Small intestine (tissue), 7 donors: ENCODE results near the gene LRPPRC. TPM values are rescaled to one million over a fixed set of nuclear protein-coding genes. Genes with fewer than 3 reads are reported as not detected.

ENCODE experiments used
- DNase-seq, 2 donors: peaks; one replicate each; pipeline versions ENCODE4 v3.0.0 to v3.0.0-alpha.2; 2013
- FAIRE-seq: peaks from 2 replicates; lab custom pipeline; 2012; peaks lifted over from hg19 to GRCh38; lab: Jason Lieb, UNC
- H3K27ac ChIP-seq, 3 donors: one replicate each; pipeline ENCODE4 v1.5.1; 2013; ENCODE audit warnings: low read length in 2 of 3, mild to moderate bottlenecking in 2 of 3, control low read depth in 1 of 3, inconsistent platforms in 1 of 3, low read depth in 1 of 3, moderate library complexity in 1 of 3
- H3K27me3 ChIP-seq, 3 donors: one replicate each; pipeline ENCODE4 v1.6.1; 2013; ENCODE audit warnings: low read length in 3 of 3, inconsistent platforms in 1 of 3; ENCODE audit not compliant: control insufficient read depth in 3 of 3, insufficient read depth in 3 of 3
- H3K36me3 ChIP-seq, 3 donors: one replicate each; pipeline ENCODE4 v1.6.1; 2013; ENCODE audit warnings: low read length in 3 of 3, inconsistent platforms in 1 of 3, low read depth in 1 of 3, mild to moderate bottlenecking in 1 of 3, moderate library complexity in 1 of 3; ENCODE audit not compliant: control insufficient read depth in 3 of 3, insufficient read depth in 2 of 3
- H3K4me1 ChIP-seq, 3 donors: one replicate each; pipeline ENCODE4 v1.6.1; 2013; ENCODE audit warnings: low read length in 2 of 3, inconsistent platforms in 1 of 3, low read depth in 1 of 3, mild to moderate bottlenecking in 1 of 3, moderate library complexity in 1 of 3; ENCODE audit not compliant: control insufficient read depth in 3 of 3, insufficient read depth in 2 of 3
- H3K4me3 ChIP-seq, 3 donors: one replicate each; pipeline ENCODE4 v1.5.1; 2013; ENCODE audit warnings: low read length in 3 of 3, control low read depth in 1 of 3, inconsistent platforms in 1 of 3, low read depth in 1 of 3, mild to moderate bottlenecking in 1 of 3, moderate library complexity in 1 of 3
- H3K9me3 ChIP-seq, 2 donors: one replicate each; pipeline ENCODE4 v1.6.1; 2013; ENCODE audit warnings: low read depth in 1 of 2, low read length in 1 of 2; ENCODE audit not compliant: control insufficient read depth in 2 of 2, insufficient read depth in 1 of 2
- WGBS, 3 donors: extraction: QIAGEN DNeasy Blood & Tissue Kit; methylation state at CpG; one replicate each; pipeline ENCODE4 v1.1.7; 2013; 5-methylcytosine and 5-hydroxymethylcytosine counted together
- polyA plus RNA-seq, 4 donors: library from polyadenylated mRNA; stranded (reverse) in 3 of 4; unstranded in 1 of 4; fragments of 200-250 nt in 3 of 4; fragments of 120-200 nt in 1 of 4; gene quantifications; one replicate each; pipeline versions ENCODE4 v1.2.1 to v1.2.3, GENCODE V29; 2013
- donor health status: healthy with polysubstance abuse.
- donor health status: control.
- donor health status: control.
- donor health status: Bipolar disorder and iron deficiency.
- donor health status: healthy.

Gene LRPPRC
- polyA plus RNA-seq, 4 donors, result 19.5 to 88.0 (median 41.1) TPM

DNA sequence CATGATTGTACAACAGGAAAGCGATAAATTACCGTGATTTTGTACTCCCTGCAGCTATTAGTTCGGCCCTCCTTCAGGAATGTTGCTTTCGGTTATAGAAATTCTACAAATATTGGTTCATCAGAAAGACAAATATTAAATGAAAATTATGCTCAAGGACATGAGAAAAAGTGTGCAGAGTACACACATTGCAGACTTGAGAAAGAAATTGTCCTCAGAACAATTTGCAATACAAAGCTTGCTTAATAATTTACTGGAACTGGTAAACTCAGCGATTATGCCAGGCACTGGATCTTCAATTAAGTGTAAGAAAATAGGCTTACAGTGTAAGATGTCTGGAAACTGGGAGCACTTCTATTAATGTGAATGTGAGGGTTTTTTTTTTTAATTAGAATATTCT, 111.1 kb downstream of the LRPPRC start:
- H3K27me3 ChIP-seq, result no peaks in the 10 kb centered on the region
- H3K9me3 ChIP-seq, result no peaks in the 10 kb centered on the region
- DNase-seq (peak in 1 of 2 donors; percentile 32), FAIRE-seq (no peak)
- 33 to 93% (median 80%) methylated on average over 5 of the region's 5 CpGs for WGBS, 3 donors
- H3K4me1 ChIP-seq, result peaks cover 0 to 5% (median 0%) of the 10 kb centered on the region in 3 donors
- peaks cover 4 to 27% (median 7%) of the 10 kb centered on the region in 3 donors for H3K36me3 ChIP-seq
- H3K4me3 ChIP-seq, result no peak overlapping the region
- no peak overlapping the region for H3K27ac ChIP-seq

- no peaks in the 10 kb centered on the region for H3K9me3 ChIP-seq
- H3K27me3 ChIP-seq, result no peaks in the 10 kb centered on the region
- peaks cover 0 to 37% (median 0%) of the 10 kb centered on the region in 3 donors for H3K36me3 ChIP-seq
- FAIRE-seq (no peak), DNase-seq (no peak)
- H3K4me3 ChIP-seq, result no peak overlapping the region
- H3K27ac ChIP-seq, result no peak overlapping the region
- peaks cover 0 to 5% (median 0%) of the 10 kb centered on the region in 3 donors for H3K4me1 ChIP-seq
- 86 to 91% (median 87%) methylated on average over 4 of the region's 4 CpGs for WGBS, 3 donors
These were observed 113.5 kb downstream of the LRPPRC start for GRCh38 chr2:43882312-43882711.

GRCh38 chr2:43880952-43881351, 114.8 kb downstream of the LRPPRC start:
- FAIRE-seq, result no peak
- no peak for DNase-seq
- H3K27me3 ChIP-seq, result no peaks in the 10 kb centered on the region
- H3K9me3 ChIP-seq, result no peaks in the 10 kb centered on the region
- 61 to 71% (median 69%) methylated on average over 5 of the region's 5 CpGs for WGBS, 3 donors
- H3K36me3 ChIP-seq, result peaks cover 0 to 31% (median 3%) of the 10 kb centered on the region in 3 donors
- peaks cover 0 to 5% (median 0%) of the 10 kb centered on the region in 3 donors for H3K4me1 ChIP-seq
- no peak overlapping the region for H3K4me3 ChIP-seq
- H3K27ac ChIP-seq, result no peak overlapping the region

- WGBS, 3 donors, result 82 to 97% (median 94%) methylated on average over 9 of the region's 9 CpGs
- H3K9me3 ChIP-seq, result no peaks in the 10 kb centered on the region
- DNase-seq, result peak in 1 of 2 donors; percentile 17
- peaks cover 0 to 33% (median 8%) of the 10 kb centered on the region in 3 donors for H3K36me3 ChIP-seq
- no peak for FAIRE-seq
- H3K27me3 ChIP-seq, result no peaks in the 10 kb centered on the region
- H3K4me1 ChIP-seq, result peaks cover 0 to 5% (median 0%) of the 10 kb centered on the region in 3 donors
- H3K27ac ChIP-seq, result no peak overlapping the region
- H3K4me3 ChIP-seq, result no peak overlapping the region
These were observed 115.3 kb downstream of the LRPPRC start for GRCh38 chr2:43880471-43880870.

- WGBS, 3 donors, result 77 to 92% (median 84%) methylated on average over 5 of the region's 5 CpGs
- FAIRE-seq (no peak), DNase-seq (no peak)
- no peak overlapping the region for H3K27ac ChIP-seq
- peaks cover 0 to 42% (median 10%) of the 10 kb centered on the region in 3 donors for H3K36me3 ChIP-seq
- no peak overlapping the region for H3K4me3 ChIP-seq
- no peaks in the 10 kb centered on the region for H3K9me3 ChIP-seq
- no peaks in the 10 kb centered on the region for H3K4me1 ChIP-seq
- H3K27me3 ChIP-seq, result no peaks in the 10 kb centered on the region
These were observed 116.5 kb downstream of the LRPPRC start for GRCh38 chr2:43879261-43879660.

DNA sequence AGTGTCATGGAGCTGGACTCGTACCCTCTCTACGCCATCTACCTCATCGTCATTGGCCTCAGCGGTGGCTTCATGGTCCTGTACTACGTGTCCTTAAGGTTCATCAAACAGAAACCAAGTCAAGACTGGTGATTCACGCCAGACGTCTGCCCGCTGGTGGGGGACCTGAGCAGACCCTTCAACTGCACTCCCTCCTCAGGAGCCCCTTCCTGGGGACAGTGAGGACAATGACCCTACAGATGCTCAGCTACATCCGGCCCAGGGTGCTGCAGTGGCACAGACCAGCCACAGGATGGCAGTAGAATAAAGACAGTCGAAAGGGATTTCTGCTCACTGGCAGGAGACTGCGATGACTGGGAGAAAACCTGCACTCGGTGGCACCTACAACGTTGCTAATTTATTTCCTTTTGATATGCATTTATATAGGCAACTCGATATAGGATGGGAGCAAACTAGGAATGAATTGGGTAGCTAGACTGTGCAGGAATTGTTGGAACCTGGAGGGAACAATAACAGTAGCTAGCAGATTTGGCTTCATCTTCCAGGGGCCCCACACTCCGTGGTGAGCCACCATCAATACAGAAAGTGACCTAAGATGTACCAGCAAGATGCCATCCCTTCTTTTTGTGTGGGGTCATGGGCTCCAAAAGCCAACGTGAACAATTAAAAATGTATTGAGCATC, 117.9 kb downstream of the LRPPRC start:
- Histone ChIP-seq H3K36me3 (peaks cover 0 to 43% (median 12%) of the 10 kb centered on the region in 3 donors), H3K27ac (no peak overlapping the region), H3K27me3 (no peaks in the 10 kb centered on the region), H3K9me3 (no peaks in the 10 kb centered on the region), H3K4me1 (no peaks in the 10 kb centered on the region), H3K4me3 (no peak overlapping the region)
- WGBS, 3 donors, result 39 to 47% (median 44%) methylated on average over 16 of the region's 16 CpGs
- no peak for FAIRE-seq
- DNase-seq, result peak; percentile 61 to 67

DNA sequence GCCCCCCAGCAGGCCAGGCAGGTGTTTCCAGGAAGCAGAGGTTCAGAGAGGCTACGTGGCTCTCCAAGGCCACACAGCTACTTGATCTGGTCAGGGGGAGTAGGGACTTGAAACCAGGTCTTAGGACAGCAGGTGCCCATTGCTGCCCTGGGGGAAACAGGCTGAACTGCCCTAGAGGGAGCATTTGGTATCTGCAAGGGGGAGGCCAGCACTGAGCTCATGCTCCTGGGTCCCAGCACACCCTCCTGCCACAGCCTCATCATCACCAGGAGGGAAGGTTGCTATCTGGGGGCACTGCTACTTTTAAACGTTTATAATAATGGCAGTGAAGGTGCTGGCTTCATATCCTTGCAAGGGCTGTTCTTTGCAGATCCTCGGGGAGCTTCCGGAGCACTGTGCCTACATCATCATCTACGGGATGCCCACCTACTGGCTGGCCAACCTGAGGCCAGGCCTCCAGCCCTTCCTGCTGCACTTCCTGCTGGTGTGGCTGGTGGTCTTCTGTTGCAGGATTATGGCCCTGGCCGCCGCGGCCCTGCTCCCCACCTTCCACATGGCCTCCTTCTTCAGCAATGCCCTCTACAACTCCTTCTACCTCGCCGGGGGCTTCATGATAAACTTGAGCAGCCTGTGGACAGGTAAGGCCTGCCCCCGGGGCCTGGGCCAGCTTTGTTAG, 120.9 kb downstream of the LRPPRC start:
- FAIRE-seq, result no peak

DNA sequence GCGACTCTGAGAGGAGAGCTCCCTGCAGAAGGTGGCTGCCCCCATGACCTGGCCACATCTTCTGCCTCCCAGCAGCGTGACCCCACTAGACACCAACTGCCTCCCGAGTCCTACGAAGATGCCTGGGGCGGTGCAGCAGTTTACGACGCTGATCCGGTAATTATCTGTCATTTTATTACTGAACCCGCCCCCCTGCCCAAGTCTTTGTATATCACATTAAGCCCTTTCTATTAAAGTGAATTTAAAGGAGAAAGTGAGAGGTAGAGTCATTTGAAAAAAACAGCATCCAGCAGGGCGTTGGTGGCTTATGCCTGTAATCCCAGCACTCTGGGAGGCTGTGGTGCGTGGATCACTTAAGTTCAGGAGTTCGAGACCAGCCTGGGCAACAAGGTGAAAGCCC, 123.6 kb downstream of the LRPPRC start:
- H3K36me3 ChIP-seq, result peaks cover 0 to 28% (median 19%) of the 10 kb centered on the region in 3 donors
- H3K27ac ChIP-seq, result no peak overlapping the region
- H3K27me3 ChIP-seq, result no peaks in the 10 kb centered on the region
- 59 to 79% (median 61%) methylated on average over 12 of the region's 12 CpGs for WGBS, 3 donors
- no peak overlapping the region for H3K4me3 ChIP-seq
- no peaks in the 10 kb centered on the region for H3K4me1 ChIP-seq
- FAIRE-seq (no peak), DNase-seq (no peak)
- H3K9me3 ChIP-seq, result no peaks in the 10 kb centered on the region

More for the DNA sequence above, 120.9 kb downstream of the LRPPRC start:
- WGBS, 3 donors, result 84 to 87% (median 87%) methylated on average over 11 of the region's 11 CpGs
- no peaks in the 10 kb centered on the region for H3K27me3 ChIP-seq
- no peaks in the 10 kb centered on the region for H3K9me3 ChIP-seq
- no peaks in the 10 kb centered on the region for H3K4me1 ChIP-seq
- H3K4me3 ChIP-seq, result no peak overlapping the region
- DNase-seq, result no peak
- H3K27ac ChIP-seq, result no peak overlapping the region
- peaks cover 0 to 48% (median 19%) of the 10 kb centered on the region in 3 donors for H3K36me3 ChIP-seq
